HEK293T (cell line): ENCODE measurements around the gene ANAPC15.

Experiments used
- BHLHE40 ChIP-seq: fragments of 450-650 bp; IDR thresholded peaks from 2 replicates; pipeline ENCODE4 v1.6.1; 2016; ENCODE audit warnings: mild to moderate bottlenecking, moderate library complexity, borderline replicate concordance
- CTBP1 ChIP-seq: fragments of 450-650 bp; IDR thresholded peaks from 2 replicates; pipeline ENCODE4 v1.6.1; 2016; ENCODE audit warnings: borderline replicate concordance
- ELF4 ChIP-seq: fragments of 450-650 bp; IDR thresholded peaks from 2 replicates; pipeline ENCODE4 v1.6.1; 2017; ENCODE audit warnings: antibody characterized with exemption
- FOXA1 ChIP-seq: fragments of 450-650 bp; IDR thresholded peaks from 2 replicates; pipeline ENCODE4 v1.6.1; 2016; ENCODE audit warnings: mild to moderate bottlenecking
- L3MBTL2 ChIP-seq: fragments of 450-650 bp; conservative IDR thresholded peaks from 2 replicates; pipeline ENCODE4 v1.6.1; 2016; ENCODE audit warnings: mild to moderate bottlenecking
- LEF1 ChIP-seq: fragments of 450-650 bp; IDR thresholded peaks from 2 replicates; pipeline ENCODE4 v1.6.1; 2017; ENCODE audit warnings: mild to moderate bottlenecking, borderline replicate concordance
- SP1 ChIP-seq: fragments of 450-650 bp; IDR thresholded peaks from 2 replicates; pipeline ENCODE4 v1.6.1; 2017

- TF ChIP-seq BHLHE40 (no peak), ELF4 (no peak), CTBP1 (no peak), LEF1 (no peak), SP1 (no peak), L3MBTL2 (no peak), FOXA1 (no peak)
Observed at GRCh38 chr11:72067266-72067665, 45.2 kb downstream of the ANAPC15 start.
